GM21723 (cell line): ENCODE data around the gene NFU1.

Experiments
- ATAC-seq: cut with Tn5 transposase; IDR thresholded peaks from one replicate; pipeline ENCODE4 v1.9.1; 2021; ENCODE audit warnings: mild to moderate bottlenecking, moderate library complexity; ENCODE audit not compliant: unreplicated experiment

NFU1 gene

DNA sequence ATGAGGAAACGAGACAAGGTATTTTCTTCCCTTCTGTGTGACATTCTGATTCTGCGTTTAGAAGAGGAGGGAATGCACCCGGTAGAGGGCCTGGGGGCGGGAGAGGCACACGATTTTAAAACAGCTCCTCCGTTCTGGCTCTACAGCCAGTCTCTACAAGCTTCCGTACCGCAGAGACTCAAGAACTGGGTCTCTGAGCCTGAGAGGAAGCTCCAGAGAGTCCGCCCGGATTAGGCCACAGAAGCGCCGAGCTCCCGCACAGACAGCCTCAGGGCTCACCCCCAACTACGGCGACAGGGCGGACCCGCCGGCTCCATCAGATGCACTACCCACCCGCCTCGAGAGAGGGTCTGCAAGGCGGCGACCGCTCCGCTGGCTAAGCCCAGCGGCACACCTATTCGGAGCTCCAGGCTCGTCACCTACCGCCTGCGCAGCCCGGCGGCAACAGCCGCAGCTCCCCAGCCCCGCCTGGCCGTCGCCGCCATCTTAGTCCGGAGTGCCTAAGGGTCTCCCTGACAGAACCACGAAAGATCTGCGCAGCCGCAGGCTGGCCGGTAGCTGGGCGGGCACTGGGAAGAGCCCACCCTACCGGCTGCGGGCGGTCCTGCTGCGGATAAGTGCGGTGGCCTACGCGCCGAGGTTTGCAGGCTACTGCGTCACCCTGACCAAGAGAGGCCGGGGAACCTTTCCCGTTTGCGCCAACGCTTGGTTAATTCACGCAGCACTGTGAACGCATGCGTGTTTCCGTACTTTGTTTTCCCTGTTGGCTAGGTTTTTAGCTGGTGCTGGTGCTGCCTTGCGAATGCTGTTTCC is at the start of gene NFU1:
NFU1 (minus strand) TSS at position 498 of the 813 bp plus-strand sequence; CDS start at position 485, 13 bp downstream.
- ATAC-seq: peak; percentile 94

DNA sequence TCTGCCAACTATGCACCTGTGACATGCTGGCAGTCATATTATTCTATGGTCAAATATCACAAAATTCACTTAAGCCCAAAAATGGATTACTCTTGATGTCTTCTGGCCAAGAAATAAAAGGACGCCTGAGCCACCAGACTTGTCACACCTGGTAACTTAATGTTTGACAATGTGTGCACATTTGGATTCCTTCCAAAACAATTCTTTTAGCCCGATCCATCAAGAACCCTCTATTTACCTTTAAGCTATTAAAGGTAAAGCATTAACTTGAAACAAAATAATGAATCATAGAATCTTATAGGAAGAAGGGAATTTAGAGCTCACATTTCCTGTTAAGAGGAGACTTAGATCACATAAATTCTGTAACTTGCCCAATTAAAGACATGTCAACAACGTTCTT is 46.5 kb upstream of the NFU1 start:
- ATAC-seq: no peak

DNA sequence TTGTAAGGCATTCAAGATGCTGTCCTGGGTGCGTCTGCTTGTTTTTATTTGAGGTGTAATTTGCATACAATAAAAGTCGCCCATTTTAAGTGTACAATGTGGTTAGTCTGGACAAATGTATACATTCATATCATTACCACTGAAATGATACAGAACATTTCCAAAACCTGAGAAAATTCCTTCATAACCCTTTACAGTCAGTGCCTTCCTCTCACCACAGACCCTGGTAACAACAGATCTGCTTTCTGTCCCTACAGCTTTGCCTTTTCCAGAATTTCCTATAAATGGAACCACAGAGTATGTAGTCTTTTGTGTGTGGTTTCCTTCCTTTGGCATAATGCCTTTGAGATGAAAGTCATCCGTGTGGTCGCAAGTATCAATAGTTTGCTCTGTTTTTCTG is 45.8 kb upstream of the NFU1 start:
- no peak for ATAC-seq

DNA sequence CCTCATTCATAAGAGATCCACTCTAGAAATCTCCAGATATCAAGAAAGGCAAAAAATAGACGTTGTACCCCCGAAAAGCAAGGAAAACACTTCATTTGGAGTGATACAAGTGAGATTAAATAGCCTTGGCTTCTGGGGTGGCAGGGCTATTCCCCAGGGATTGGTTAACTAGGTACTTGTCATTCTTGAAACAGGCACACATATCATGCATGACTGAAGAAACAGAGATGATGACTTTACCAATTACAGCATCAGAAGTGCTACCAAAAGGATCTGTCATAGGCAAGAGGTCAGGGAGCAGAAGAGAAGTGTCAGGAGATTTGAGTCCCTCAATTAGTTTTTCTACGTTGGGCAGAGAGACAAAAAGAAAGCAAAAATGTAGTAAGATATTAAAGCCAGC is 45.2 kb upstream of the NFU1 start:
- no peak for ATAC-seq

DNA sequence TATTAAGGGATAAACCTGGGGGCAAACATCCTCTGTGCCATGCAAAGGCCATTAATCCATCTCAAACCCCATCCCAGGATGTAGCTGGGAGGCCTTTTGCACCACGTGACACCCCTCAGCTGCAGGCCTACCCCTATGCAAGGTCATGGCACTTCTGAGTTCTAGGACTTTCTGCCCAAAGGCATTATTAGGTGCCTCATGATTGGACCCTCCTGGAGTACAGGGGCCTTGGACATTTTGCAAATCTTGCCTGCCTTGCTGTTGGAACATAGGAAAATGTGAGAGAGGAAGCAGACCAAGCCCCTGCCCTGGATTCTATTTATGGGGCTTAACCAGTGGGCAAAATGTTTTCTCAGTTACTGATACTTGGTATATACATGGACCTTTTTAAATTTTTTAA is 44.2 kb upstream of the NFU1 start:
- ATAC-seq: no peak

DNA sequence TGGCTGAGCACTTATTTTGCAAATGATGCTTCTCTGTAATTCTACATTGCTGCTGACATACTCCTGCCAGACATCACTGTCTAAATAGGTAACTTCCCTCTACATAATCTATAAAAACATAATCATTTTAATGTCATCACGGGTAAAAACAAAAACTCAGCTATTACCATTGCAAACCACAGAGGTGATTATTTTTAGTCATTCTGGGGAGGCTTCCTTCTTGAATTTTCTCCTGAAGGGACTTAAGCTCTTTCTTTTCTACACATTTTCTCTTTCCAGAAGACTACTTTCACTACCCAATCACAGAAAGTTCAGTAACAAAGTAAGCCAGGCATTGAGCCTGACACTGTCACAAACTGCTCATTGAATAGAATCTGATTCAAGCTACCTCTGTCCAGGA is 40.4 kb upstream of the NFU1 start:
- no peak for ATAC-seq

DNA sequence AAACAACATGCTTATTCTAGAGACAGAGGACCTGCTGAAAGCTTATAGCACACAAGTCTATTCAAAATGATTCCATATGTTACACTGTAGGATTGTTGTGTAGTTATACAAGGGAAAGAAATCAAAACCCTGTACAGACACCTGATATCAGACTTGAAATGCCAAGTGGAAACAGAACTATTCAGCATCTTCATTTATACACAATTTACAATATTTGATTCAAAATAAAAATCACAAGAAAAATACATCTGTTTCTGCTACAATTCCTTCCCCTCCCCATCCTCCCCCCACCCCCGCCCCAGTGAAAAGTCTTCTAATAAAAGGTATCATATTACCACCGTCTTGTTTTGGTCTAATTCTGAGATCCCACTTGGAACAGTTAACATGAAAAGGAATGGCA is 37.5 kb upstream of the NFU1 start:
- ATAC-seq: no peak

DNA sequence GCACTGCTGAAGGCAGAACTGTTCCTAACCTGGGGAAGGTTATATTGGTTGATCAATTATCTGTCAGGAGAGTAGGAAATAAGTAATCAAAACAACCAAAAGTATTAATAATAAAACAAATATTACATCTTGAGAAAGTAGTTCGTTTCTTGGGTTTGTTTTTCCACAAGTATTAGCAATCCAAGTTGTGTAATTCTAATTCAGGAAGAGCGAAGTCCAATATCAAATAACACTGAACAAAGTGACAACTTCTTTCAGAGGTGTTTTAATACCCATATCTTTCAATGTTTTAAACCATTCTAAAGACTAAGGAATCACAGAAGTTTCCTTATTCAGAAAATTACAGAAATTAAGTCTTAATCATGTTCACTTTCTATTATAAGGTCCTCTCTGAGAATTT is 34.6 kb upstream of the NFU1 start:
- ATAC-seq: no peak

DNA sequence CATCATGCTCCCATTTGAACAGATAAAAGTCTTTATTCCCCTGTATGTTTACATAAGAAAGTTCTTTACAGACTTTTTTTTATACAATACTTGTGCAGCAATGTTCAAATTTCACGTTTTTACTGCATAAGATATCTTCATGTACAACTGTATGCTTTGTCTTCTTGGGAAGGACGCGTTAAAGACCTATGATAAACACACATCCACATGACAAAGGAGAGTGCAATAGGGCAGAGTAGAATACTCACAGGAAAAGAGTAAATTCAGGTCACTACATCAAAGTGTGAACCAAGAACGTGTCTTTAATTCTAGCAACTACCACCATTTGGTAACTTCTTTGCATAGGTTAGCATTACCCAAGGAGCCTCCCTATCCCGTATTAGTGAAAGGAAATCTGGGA is 33.7 kb upstream of the NFU1 start:
- no peak for ATAC-seq

DNA sequence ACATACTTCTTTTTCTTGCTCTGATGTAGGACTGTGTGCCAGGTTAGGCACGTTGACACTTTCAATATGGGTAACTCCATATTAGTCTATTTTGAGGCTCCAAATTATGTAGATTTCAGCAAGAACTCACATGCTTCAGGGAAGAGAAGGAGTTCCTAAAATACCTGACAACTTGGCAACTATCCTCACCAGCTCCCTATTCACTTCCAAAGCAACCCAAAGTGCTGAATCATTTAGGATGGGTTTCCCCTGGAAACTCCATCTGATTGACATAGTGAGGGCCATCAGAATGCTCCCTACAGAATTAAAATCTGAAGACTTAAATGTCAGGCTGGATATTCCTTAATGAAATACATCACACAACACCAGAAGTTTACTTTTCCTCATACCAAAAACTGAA is 32.5 kb upstream of the NFU1 start:
- ATAC-seq: no peak

DNA sequence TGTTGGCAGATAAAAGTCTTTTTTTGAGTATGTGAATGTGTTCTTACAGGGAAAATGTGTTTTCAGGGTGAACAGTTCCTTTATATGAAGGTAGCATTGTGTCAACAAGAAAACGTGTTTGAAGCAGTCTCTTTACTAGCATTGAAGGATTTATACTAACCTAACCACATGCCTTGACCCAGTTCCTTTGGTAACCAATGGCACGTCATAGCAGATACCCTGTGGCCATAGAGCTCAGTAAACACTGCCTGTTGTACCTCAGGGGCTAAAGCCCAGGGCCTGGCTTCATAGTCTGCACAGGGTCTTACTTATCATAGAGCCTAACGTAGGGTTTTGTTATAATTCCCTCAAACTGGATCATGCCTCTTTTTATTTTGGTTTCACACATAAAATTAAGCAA is 32.1 kb upstream of the NFU1 start:
- ATAC-seq: no peak

DNA sequence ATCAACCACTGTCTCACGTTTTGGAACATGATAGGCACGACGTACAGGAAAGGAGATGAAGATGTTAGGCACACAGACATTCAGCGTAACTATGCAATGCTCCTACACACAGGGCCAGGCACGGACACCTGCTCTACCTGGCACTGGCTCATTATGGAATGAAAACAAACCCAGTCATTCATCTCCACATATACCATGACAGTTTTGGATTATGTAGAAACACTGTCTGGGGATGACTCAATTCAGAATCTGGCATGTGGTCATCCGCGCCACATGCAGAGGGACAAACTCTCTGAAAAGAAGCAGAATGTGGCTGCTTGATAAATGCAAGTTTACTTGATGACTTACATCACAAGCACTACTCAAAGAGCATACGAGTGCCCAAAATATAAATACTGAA is 29.5 kb upstream of the NFU1 start:
- no peak for ATAC-seq

DNA sequence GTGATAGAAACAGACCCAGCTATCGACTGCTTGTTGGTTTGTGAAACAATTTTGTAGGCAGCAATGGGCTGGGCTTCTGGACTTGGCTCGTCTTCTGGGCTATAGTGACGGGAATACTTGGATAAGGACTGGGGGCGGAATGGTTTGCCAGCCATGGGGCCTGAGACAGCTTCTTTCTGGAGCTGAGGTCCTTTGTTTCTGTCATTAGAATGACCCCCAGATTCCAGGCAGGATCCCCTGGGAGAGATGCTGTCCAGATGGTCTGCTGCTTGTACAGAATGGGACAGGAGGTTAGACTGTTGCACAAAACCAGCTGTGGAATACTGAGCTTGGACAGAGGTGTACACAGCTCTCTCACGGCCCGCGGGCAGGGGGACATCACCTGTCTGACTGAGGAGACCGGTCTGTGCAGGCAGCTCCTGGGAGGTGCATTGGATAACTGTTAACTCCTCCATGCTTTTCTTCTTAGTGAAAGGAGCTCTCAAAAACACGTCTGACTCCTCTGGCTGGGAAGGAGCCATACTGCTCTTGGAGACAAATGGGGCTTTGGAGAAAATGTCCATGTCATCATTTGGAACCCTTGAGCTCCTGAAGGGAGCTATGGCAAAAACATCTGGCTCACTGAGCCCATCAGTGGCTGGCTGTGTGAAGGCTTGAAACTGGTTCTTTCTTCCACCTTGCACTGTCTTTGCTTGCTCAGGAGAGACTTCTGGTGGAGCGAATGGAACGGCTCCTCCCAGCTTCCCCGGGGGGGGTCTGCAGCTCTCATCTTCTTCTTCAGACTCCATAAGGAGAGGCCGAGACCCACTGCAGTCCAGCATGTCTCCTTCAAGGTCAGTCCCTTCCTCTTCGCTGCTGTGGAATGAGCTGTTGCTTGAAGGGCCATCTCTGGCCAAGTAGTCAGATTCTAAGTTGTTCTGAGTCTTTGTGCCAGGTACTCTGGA is 28.6 kb upstream of the NFU1 start:
- no peak for ATAC-seq

DNA sequence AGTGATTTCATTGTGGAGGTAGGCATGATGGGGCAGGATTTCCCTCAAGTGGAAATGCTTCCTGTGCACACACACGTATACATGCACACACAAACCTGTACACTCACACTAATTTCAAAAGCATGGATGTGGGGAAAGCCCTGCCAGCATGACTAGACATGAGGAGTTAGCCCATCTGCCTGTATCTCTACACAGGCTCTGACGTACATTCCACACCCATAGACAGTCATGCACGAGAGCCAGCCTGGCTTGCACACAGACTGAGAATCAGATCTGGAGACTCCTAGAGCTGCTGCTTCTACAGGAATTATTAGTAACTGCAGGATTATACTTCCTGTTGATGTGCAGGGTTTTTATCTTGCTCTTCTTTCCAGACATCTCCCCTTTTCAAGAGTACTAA is 27.3 kb upstream of the NFU1 start:
- ATAC-seq: no peak

DNA sequence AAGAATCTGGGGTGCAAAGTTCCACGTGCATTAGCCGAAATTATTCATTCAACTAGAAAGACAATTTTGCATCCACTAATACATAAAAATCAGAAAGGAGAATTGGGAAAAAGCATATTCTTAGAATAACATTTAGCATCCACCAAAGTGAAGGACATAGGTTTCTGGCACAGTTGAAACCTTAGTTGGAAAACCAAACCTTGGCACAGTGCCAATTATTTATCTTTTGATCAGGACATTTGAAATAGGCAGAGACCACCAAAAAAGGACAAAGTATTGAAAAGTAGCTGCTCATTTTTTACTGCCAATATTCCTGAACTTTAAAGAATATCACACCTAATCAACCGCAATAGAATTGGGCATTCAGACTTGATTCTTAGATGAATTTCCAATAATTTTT is 25.5 kb upstream of the NFU1 start:
- no peak for ATAC-seq

DNA sequence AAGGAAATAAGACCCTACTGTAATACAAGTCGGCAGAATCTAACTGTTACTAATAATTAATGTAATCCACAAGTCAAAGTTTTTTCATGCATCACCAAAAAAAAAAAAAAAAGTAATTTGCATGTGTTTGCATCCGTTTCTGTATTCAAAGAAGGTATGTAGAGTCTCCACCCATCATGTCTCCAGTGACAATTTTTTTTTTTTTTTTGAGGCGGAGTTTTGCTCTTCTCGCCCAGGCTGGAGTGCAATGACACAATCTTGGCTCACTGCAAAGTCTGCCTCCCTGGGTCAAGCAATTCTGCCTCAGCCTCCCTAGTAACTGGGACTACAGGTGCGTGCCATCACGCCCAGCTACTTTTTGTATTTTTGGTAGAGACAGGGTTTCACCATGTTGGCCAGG is 24.2 kb upstream of the NFU1 start:
- no peak for ATAC-seq

DNA sequence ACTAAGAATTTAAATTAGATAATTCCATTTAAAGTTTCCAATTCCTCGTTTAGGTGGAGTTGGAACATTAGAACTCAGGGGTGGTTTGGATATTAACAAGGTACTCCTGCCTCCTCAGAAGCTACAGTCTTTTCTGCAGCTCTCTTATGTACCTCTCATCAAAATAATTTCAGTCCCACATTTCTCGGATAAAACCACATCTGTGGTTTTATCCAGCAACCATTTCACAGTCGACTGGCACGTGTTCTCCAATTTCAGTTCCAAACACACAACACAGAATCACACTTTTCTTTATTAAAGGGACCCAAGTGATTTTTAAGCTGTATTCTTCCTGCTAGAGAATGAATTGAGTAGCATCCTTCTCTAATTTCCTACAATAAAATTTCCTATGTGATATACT is 22.7 kb upstream of the NFU1 start:
- ATAC-seq: no peak

DNA sequence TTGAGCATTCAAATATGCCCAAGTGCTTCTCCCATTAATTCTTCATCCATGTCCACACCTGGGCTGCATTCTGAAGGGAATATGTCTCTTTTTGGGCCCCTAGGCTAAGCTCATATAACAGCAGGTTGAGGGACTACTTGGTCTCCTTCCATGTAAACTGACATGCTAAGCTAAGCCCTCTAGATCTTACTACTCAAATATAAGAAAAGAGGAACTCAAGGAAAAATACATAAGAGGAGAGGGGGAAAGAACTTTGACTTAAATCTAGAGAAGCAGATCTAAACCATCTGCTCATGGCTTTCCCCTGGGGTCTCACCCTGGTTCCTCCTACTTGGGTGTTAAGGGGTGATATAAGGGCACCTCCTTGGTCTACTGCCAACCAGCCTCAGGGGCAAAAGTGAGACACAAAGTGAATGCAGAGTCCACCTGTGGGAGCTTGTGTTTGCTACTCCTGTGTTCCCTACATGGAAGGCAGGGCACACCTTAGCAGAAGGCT is 19.8 kb upstream of the NFU1 start:
- no peak for ATAC-seq

DNA sequence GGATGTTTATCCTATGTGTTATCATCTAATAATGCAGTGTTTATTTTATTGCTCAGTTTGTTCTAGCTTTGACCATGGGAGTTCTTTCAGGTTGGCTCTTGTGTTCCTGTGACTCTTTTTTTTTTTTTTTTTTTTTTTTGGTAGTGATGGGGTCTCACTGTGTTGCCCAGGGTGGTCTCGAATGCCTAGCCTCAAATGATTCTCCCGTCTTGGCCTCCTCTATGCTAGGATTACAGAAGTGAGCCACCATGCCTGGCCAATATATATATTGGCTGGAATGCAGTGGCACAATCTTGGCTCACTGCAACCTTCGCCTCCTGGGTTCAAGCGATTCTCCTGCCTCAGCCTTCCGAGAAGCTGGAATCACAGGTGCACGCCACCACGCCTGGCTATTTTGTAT is 18.9 kb upstream of the NFU1 start:
- no peak for ATAC-seq

DNA sequence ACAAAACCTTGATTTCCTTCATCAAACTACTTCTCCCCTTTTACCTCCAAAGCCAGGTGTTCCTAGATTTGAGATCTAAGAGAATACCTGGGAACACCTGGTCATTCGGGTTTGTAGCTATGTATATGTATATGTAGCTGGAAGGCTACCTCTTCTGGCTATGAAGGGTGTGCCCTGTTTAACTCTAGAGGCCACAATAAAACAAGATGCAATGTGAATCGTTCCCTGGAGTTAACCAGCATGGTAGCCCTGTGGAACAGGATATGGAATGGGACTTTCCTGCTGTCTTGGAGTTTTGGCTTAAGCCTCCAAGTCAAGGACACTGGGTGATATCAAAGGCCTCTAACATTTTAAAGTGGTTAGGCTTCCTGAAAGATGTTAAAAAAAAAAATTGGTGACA is 17.7 kb upstream of the NFU1 start:
- ATAC-seq: no peak

DNA sequence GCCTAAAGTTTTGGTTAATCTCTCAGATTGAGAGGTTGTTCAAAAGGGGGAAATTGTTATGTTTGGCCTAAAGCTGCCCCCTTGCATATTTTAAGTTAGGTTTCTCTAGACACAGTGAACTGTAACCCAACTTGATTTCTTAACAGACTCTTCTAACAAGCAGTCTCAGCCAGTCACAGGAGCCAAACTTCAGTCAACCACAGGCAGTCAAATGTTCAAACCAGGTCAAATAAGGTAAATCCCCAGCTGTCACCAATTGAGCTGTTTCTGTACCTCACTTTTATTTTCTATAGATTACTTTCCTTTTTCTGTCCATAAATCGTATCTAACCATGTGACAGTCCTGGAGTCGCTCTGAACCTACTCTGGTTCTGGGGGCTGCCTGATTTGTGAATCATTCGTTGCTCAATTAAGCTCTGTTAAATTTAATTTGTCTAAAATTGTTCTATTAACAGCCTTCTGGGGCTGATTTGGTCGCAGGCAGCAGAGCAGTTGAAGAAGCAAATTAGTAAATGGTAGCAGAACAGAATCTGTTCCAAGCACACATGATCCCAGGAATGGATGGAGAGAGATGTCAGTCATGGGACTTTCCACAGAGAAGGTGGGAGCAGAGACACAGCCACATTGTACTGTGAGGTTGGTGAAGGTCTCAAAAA is 16.4 kb upstream of the NFU1 start:
- ATAC-seq: peak; percentile 96
